AG20443 (cell line): Measurements from ENCODE around the gene G6PC3.

Experiments used
- DNase-seq: peaks from one replicate; pipeline ENCODE4 v3.0.0; 2012; ENCODE audit warnings: low spot score, mixed read lengths

Gene G6PC3

GRCh38 chr17:44059101-44059892 lies 11.2 kb upstream of the G6PC3 start:
- DNase-seq = no peak

DNA sequence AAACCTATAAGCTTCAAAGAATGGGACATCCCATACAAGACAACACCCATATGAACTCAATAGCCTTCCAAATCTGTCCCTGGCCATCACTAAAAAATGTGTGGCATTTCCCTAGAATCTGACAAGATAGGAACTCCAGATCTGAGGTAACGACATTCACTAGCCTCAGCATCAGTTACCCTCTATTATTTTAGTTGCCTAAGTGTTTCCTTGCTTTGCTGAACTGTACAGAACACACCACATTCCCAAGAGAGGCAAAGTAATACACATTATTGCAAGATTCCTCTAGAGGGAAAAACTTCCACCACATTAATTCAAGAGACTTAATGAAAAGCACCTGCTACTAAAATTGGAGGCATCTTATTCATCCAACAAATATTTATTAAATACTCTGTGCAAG lies 9.1 kb upstream of the G6PC3 start:
- DNase-seq = peak; percentile 49

GRCh38 chr17:44062871-44063270 lies 7.7 kb upstream of the G6PC3 start:
- no peak for DNase-seq

GRCh38 chr17:44063704-44064639 lies 6.6 kb upstream of the G6PC3 start:
- DNase-seq = no peak

- DNase-seq = no peak
Measured at GRCh38 chr17:44065668-44066203, 4.8 kb upstream of the G6PC3 start.

DNA sequence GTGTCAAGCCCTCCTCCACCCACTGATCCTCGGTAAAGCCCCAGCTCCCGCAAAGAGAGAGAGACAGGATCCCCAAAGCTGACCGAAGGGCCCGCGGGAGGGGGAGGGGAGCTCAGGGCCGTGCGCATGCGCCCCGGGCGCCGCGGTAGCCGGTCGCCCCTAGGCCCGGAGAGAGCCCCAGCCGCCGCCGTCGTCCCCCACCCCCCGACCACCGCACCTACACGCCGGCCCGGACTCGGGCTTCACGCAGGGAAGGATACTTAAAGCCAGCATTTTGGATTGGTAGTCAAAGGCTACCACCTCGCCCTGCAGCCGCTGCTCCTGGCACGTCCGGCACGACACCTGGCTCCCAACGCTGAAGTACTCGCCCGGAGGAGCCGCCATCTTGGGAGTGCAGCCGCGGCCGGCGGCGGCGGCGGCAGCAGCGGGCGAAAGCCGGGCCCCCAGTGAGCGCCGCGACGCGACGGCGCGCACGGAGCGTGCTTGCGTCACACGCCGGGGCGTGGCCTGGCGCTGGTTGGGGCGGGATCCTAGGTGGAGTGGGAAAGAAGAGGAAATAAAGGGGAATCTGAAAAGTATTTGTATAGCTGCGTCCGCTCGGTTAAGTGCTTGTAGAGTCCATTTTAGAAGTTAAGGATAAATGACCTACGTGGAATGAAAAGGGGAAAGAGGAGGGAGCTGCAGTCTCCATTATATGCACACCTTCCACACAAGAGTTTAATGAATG lies 4.2 kb upstream of the G6PC3 start, which contains the start of gene LSM12:
LSM12 (minus strand) TSS at position 468 of the 727 bp plus-strand sequence; CDS start at position 384, 84 bp downstream.
- DNase-seq = peak; percentile 96

DNA sequence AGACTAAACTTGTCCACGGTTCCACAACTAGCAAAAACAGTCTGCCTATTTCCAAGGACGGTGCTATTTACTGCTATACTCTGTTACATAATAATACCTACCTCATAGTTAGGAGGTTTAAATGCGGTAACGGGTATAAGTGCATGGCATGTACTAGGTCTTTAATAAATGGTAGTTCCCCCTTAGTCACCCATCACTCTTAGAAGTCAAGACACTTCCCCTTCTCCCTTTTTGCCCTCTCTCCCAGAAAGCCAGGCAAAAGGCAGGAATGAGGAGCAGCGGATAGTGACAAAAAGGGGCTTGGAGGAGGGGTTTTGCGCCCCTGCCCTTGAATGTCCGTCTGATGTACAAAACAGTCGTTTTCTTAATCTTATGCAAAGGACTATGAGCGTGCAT lies 3.0 kb upstream of the G6PC3 start:
- DNase-seq = no peak

- DNase-seq = no peak
Measured at GRCh38 chr17:44069974-44070454, 521 bp upstream of the G6PC3 start.

DNA sequence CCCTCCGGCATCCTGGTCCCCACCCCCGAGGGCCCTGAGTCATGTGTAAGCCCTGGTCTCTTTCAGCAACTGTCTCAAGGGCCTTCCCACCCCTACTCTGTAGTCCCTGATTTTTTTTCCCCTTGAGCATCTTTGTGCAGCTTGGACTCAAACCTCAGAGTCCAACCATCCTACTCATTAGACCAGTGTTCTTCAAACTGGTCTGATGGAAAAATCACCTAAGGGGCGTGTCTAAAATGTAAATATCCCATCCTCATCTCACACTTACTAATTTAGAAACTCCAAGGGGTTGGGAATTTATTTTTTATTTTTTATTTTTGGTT lies 624 bp downstream of the G6PC3 start:
- no peak for DNase-seq

DNA sequence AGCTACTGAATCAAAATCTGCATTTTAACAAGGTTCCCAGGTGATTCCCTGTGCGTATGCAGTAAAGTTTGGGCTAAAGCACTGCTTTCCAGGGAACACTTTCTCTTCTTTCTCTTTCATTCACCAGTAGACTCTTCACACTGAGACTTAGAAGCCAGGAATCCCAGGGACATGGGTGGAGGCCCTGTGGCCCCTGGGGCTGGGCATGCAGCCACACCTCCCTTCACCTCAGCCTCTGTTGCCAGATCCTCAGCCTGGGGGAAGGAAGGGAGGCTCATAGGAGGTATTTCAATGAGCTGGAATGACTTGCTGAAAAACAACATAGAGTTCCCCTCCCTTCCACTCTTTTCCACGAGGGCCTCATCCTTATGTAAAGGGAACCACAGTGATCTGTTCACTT lies 1.2 kb downstream of the G6PC3 start:
- DNase-seq = no peak

DNA sequence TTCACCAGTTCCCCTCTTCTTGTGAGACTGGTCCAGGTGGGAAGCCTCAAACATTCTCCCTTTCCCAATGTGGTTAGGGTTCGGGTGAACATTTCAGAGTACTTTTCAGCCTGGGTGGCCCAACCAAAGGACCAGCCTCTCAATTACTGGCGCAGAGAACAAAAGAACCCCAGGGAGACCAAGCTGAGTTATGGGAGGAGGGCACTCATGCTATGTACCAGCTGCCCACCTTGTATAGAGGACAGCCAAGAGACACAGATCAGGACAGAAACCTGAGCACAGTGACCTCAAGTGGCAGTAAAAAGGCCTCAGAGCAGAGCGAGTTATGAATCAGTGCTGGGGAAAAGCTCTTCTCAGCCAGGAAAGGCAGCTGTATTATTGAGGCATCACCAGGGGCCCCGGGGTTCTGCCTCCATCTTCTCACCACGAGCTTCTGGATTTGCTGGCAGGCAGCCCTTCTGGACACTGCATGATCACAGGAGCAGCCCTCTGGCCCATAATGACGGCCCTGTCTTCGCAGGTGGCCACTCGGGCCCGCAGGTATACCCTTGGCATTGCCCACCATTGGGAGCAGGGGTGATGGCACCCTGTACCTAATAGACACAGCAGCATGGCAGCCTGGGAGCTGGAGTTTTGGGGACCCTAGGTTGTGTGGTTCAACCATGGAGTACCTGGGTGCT lies 3.8 kb downstream of the G6PC3 start:
- no peak for DNase-seq

DNA sequence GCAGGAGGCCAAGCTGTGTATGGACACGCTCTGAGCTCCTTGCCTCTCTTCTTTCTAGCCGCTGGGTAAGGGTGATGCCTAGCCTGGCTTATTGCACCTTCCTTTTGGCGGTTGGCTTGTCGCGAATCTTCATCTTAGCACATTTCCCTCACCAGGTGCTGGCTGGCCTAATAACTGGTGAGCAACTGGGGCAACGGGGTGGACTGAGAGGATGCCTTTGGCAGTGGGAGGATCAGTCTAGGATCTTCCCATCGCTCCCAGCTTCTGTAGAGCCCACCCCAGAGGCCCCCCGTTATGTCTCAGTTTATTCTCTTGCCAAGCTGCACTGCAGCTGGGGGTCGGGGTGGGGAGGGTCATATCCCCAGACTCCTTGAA lies 4.4 kb downstream of the G6PC3 start:
- DNase-seq = no peak

DNA sequence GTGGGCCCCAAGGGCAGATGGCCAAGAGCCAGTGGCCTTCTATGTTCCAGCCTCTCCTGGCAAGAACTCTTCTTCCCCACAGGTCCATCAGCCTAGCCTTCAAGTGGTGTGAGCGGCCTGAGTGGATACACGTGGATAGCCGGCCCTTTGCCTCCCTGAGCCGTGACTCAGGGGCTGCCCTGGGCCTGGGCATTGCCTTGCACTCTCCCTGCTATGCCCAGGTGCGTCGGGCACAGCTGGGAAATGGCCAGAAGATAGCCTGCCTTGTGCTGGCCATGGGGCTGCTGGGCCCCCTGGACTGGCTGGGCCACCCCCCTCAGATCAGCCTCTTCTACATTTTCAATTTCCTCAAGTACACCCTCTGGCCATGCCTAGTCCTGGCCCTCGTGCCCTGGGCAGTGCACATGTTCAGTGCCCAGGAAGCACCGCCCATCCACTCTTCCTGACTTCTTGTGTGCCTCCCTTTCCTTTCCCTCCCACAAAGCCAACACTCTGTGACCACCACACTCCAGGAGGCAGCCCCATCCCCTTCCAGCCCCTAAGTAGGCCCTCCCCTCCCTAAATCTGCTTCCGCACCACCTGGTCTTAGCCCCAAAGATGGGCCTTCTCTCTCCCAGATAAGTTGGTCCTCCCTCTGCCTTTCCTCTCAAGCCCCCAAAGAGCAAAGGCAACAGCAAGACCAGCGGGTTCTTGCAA lies 5.2 kb downstream of the G6PC3 start:
- no peak for DNase-seq

DNA sequence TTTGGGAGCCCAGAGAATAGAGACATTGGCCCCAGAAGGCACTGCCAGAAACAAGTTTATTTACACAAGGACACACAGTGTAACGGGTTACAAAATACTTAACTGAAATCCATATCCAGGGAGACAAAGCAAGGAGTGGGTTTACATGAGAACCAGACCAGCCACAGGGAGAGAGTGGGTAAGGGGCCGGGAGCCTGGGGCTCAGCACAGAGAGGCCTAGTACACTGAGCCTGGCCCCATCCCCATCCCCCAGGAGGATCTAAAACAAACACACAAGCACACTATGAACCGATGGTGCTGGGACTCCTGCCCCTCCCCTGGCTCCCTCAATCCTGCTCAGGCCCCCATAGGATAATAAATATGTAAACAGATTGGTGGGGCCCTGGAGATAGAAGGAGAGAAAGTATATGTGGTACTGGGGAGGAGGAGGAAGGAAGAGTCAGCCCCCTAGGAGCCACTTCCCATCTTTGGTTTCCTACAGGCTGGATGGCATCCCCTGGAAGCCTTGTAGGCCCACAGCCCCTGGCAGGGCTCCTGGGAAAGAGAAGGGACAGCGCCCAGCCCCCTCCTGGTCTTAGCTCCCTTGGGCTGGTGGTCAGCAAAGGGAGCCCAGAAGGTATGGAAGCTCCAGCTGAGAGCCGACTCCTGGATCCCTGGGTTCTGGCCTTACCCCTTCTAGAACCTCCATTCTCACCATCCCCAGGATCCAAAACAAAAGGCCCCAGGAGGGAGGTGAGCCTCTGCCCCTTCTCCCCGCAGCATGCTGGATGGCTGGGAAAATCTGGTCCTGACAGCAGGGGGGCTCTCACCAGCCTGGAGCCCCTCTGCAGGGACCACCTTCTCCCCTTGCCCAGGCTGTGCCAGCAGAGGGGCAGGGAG lies 6.4 kb downstream of the G6PC3 start:
- DNase-seq = no peak

GRCh38 chr17:44077595-44077909 lies 7.0 kb downstream of the G6PC3 start:
- DNase-seq = no peak

DNA sequence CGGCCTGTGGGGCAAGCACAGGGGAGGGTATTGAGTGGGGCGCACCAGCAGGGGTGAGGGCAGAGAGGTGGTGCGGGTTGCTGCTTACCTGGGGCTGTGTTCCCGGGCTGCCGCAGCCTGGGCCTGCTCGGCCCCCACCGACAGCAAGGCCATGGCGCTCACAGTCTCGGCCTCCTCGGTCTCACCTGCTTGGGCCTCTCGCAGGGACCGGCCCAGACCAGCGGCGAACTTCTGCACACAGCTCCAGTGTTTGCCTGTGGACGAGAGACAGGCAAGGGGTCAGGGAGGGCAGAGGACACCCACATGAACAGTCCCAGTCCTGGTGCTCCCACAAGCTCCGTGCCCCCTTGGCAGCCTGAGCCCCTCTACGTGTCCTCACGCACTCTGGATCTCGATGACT lies 7.9 kb downstream of the G6PC3 start:
- no peak for DNase-seq

DNA sequence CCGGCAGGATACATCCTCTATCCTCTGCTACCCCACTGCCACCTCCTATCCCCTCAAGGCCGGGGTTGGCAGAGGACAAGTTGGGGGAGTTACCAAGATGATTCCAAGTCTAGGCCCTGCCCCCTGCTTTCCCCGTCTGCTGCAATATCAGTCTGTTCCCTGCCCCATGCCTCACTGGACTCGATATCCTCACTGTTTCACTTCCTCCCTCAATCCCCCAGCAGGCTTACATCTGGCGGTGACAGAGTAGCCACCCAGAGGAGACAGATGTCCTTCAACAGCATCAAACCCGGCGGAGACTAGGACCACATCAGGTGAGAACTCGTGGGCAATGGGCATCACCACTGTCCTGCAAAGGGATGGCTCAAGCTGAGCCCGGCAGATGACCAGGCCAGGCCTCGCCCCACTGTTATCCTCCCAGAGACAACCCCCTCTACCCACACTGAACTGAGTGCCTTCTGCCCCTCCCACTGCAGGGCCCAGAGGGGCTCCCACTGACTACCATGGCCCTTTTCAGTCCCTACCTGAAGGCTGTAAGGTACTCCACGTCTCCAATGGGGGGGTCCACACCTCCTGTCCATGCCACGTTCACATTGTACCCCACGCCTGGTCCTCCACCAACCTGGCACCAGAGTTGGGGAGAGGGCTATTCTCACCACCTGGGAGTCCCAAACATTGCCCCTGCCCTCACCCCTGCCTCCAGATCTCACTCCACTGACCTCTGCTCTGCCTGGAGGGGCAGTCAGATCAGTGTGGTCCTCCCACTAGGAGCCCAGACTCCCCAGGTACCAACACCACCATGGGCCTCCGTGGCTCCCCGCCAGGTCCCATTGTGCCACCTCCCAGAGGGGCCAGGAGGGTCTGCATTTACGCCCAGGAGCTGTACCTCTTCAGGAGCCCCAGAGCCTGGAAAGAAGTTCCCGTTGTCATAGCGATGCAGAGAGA lies 9.6 kb downstream of the G6PC3 start:
- no peak for DNase-seq

GRCh38 chr17:44081681-44082080 lies 11.1 kb downstream of the G6PC3 start:
- no peak for DNase-seq
